GM23338 (cell line): Measurements from ENCODE around the gene CACNA2D3. TPM values are rescaled to one million over a fixed set of nuclear protein-coding genes. Genes with fewer than 3 reads are reported as not detected.

ENCODE experiments used
- ATAC-seq: fragments of 200-7000 bp; cut with Tn5 transposase; 3 replicates; pipeline ENCODE4 v1.9.1; 2020
- DNase-seq: peaks from one replicate; pipeline ENCODE4 v3.0.0-alpha.2; 2015; ENCODE audit warnings: low spot score
- H2AFZ ChIP-seq: fragments of 200-600 bp; sonication (generic); 2 replicates; pipeline ENCODE4 v1.8.0; 2016; ENCODE audit warnings: antibody characterized with exemption, mild to moderate bottlenecking, moderate library complexity
- H3F3A ChIP-seq: fragments of 200-600 bp; sonication (generic); replicated peaks from 2 replicates; pipeline ENCODE4 v1.8.0; 2017; ENCODE audit warnings: antibody characterized with exemption, mixed run types, low read depth
- H3K27ac ChIP-seq: fragments of 200-600 bp; sonication (generic); 2 replicates; pipeline ENCODE4 v1.6.1; 2016; ENCODE audit warnings: low read depth
- H3K27me3 ChIP-seq: fragments of 200-600 bp; sonication (generic); 2 replicates; pipeline ENCODE4 v1.8.0; 2016; ENCODE audit warnings: mild to moderate bottlenecking, mixed run types, moderate library complexity; ENCODE audit not compliant: insufficient read depth
- H3K36me3 ChIP-seq: fragments of 200-600 bp; sonication (generic); 2 replicates; pipeline ENCODE4 v1.8.0; 2016; ENCODE audit warnings: mild to moderate bottlenecking; ENCODE audit not compliant: insufficient read depth
- H3K4me1 ChIP-seq: fragments of 200-600 bp; sonication (generic); 2 replicates; pipeline ENCODE4 v1.8.0; 2016; ENCODE audit warnings: mild to moderate bottlenecking, moderate library complexity; ENCODE audit not compliant: insufficient read depth
- H3K4me2 ChIP-seq: fragments of 200-600 bp; sonication (generic); 2 replicates; pipeline ENCODE4 v1.7.1; 2017; ENCODE audit warnings: mixed run types
- H3K4me3 ChIP-seq: fragments of 200-600 bp; sonication (generic); 2 replicates; pipeline ENCODE4 v1.6.1; 2016; ENCODE audit warnings: mixed run types
- H3K79me2 ChIP-seq: fragments of 200-600 bp; sonication (generic); replicated peaks from 2 replicates; pipeline ENCODE4 v1.8.0; 2017; ENCODE audit warnings: mild to moderate bottlenecking; ENCODE audit not compliant: insufficient read depth
- H3K9me2 ChIP-seq: fragments of 200-600 bp; sonication (generic); 2 replicates; pipeline ENCODE4 v1.8.0; 2017; ENCODE audit not compliant: insufficient read depth
- H4K20me1 ChIP-seq: fragments of 200-600 bp; sonication (generic); replicated peaks from 2 replicates; pipeline ENCODE4 v1.8.0; 2017; ENCODE audit warnings: mild to moderate bottlenecking; ENCODE audit not compliant: insufficient read depth
- H3K27ac Mint-ChIP-seq: 2 replicates; pipeline ENCODE4 v1.8.0; 2020; ENCODE audit warnings: inconsistent platforms, mild to moderate bottlenecking, moderate library complexity, mixed read lengths
- H3K27me3 Mint-ChIP-seq: 3 replicates; pipeline ENCODE4 v1.8.0; 2022; ENCODE audit warnings: low read depth, mild to moderate bottlenecking, moderate library complexity, mixed read lengths, inconsistent platforms; ENCODE audit not compliant: insufficient read depth, poor library complexity
- H3K36me3 Mint-ChIP-seq: 3 replicates; pipeline ENCODE4 v1.8.0; 2021; ENCODE audit warnings: low read depth, mild to moderate bottlenecking, inconsistent platforms, moderate library complexity, mixed read lengths
- H3K4me1 Mint-ChIP-seq: 3 replicates; pipeline ENCODE4 v1.8.0; 2020; ENCODE audit warnings: mild to moderate bottlenecking, inconsistent platforms, mixed read lengths
- H3K4me3 Mint-ChIP-seq: 3 replicates; pipeline ENCODE4 v1.8.0; 2021; ENCODE audit warnings: moderate library complexity, mild to moderate bottlenecking, inconsistent platforms, mixed read lengths
- H3K9me3 Mint-ChIP-seq: 3 replicates; pipeline ENCODE4 v1.8.0; 2020; ENCODE audit warnings: moderate library complexity, mild to moderate bottlenecking, inconsistent platforms, mixed read lengths
- CREB1 ChIP-seq: fragments of 250-450 bp; sonication (Bioruptor Pico); IDR thresholded peaks from 2 replicates; pipeline ENCODE4 v1.5.0; 2020; ENCODE audit warnings: low read depth, mild to moderate bottlenecking, moderate library complexity
- ETS1 ChIP-seq: IDR thresholded peaks from 2 replicates; pipeline ENCODE4 v1.6.1; 2016; ENCODE audit warnings: antibody characterized with exemption
- EZH2phosphoT487 ChIP-seq: fragments of 200-600 bp; sonication (generic); IDR thresholded peaks from one replicate; pipeline ENCODE4 v1.8.1; 2018; ENCODE audit warnings: antibody characterized with exemption; ENCODE audit not compliant: unreplicated experiment
- JUNB ChIP-seq: IDR thresholded peaks from one replicate; pipeline ENCODE4 v1.6.1; 2016; ENCODE audit warnings: antibody characterized with exemption; ENCODE audit not compliant: unreplicated experiment
- NANOG ChIP-seq: IDR thresholded peaks from 2 replicates; pipeline ENCODE4 v1.6.1; 2016; ENCODE audit warnings: antibody characterized with exemption, borderline replicate concordance
- REST ChIP-seq: IDR thresholded peaks from one replicate; pipeline ENCODE4 v1.6.1; 2018; ENCODE audit warnings: antibody characterized with exemption; ENCODE audit not compliant: unreplicated experiment
- STAT1 ChIP-seq: IDR thresholded peaks from one replicate; pipeline ENCODE4 v1.6.1; 2016; ENCODE audit warnings: antibody characterized with exemption; ENCODE audit not compliant: unreplicated experiment
- ZNF114 ChIP-seq: fragments of 250-450 bp; sonication (Bioruptor Pico); IDR thresholded peaks from 2 replicates; pipeline ENCODE4 v1.5.0; 2020; ENCODE audit warnings: mild to moderate bottlenecking, moderate library complexity
- ZNF331 ChIP-seq: fragments of 250-450 bp; sonication (Bioruptor Pico); IDR thresholded peaks from 2 replicates; pipeline ENCODE4 v1.5.0; 2020; ENCODE audit warnings: low read depth, mild to moderate bottlenecking, moderate library complexity
- polyA plus RNA-seq: library from polyadenylated mRNA; unstranded; fragments of >200 nt; fragmentation: Nextera tagmentation; extraction: Ambion mirVana; gene quantifications from 2 replicates; pipeline ENCODE4 v1.2.1, GENCODE V29; 2016
- total RNA-seq: library from RNA; depleted of rRNA; stranded (reverse); fragments of >200 nt; shearing (Covaris generic); gene quantifications from 2 replicates; pipeline ENCODE4 v1.2.3, GENCODE V29; 2014

CACNA2D3 gene
- total and polyA plus RNA-seq, 2 experiments from 2014 or later: 2.2 to 2.3 TPM

- Histone ChIP-seq H3K27me3 (no peaks in the 10 kb centered on the region), H3K9me2 (peaks cover 6% of the 10 kb centered on the region; the same call in 1 of the 2 replicates), H2AFZ (peak overlapping the region; percentile 47)
Measured at GRCh38 chr3:54243960-54244682, 121.8 kb downstream of the CACNA2D3 start.

GRCh38 chr3:54251705-54252104 lies 129.4 kb downstream of the CACNA2D3 start:
- DNase-seq: no peak
- Histone ChIP-seq H3K27me3 (no peaks in the 10 kb centered on the region), H3K4me2 (no peak overlapping the region), H4K20me1 (no peaks in the 10 kb centered on the region; the same call in 1 of the 2 replicates), H3K36me3 (no peaks in the 10 kb centered on the region), H3K4me1 (no peaks in the 10 kb centered on the region), H3K4me3 (no peak overlapping the region), H3F3A (no peaks in the 10 kb centered on the region), H2AFZ (no peak overlapping the region), H3K79me2 (no peaks in the 10 kb centered on the region), H3K9me2 (no peaks in the 10 kb centered on the region), H3K27ac (no peak overlapping the region)
- H3K4me1 Mint-ChIP-seq: peaks cover 8% of the 10 kb centered on the region
- no peak for ATAC-seq
- no peaks in the 10 kb centered on the region for H3K27me3 Mint-ChIP-seq
- no peaks in the 10 kb centered on the region for H3K9me3 Mint-ChIP-seq
- H3K4me3 Mint-ChIP-seq: no peak overlapping the region
- no peak for TF ChIP-seq ZNF114 (CRISPR knock-in tag)
- TF ChIP-seq STAT1: no peak
- no peaks in the 10 kb centered on the region for H3K36me3 Mint-ChIP-seq
- H3K27ac Mint-ChIP-seq: no peak overlapping the region

More at GRCh38 chr3:54243960-54244682, 121.8 kb downstream of the CACNA2D3 start:
- Histone ChIP-seq H4K20me1 (no peaks in the 10 kb centered on the region), H3K4me2 (no peak overlapping the region), H3K79me2 (no peaks in the 10 kb centered on the region), H3K4me1 (peaks cover 12% of the 10 kb centered on the region), H3K4me3 (no peak overlapping the region), H3K27ac (no peak overlapping the region), H3K36me3 (no peaks in the 10 kb centered on the region), H3F3A (no peaks in the 10 kb centered on the region)
- Mint-ChIP-seq H3K4me1 (peaks cover 9% of the 10 kb centered on the region), H3K27ac (no peak overlapping the region), H3K9me3 (no peaks in the 10 kb centered on the region), H3K4me3 (no peak overlapping the region), H3K27me3 (peaks cover 3% of the 10 kb centered on the region), H3K36me3 (no peaks in the 10 kb centered on the region)
- ATAC-seq (no peak), DNase-seq (no peak)
- TF ChIP-seq EZH2phosphoT487 (no peak), ZNF331 (no peak), NANOG (no peak)

GRCh38 chr3:54257125-54257720 lies 134.9 kb downstream of the CACNA2D3 start:
- H4K20me1 ChIP-seq: no peaks in the 10 kb centered on the region
- no peaks in the 10 kb centered on the region for H3K9me3 Mint-ChIP-seq
- no peak overlapping the region for H3K27ac ChIP-seq
- H3F3A ChIP-seq: no peaks in the 10 kb centered on the region
- H3K27me3 ChIP-seq: no peaks in the 10 kb centered on the region
- no peaks in the 10 kb centered on the region for H3K4me1 ChIP-seq
- no peaks in the 10 kb centered on the region for H3K79me2 ChIP-seq
- no peak for ATAC-seq
- no peak overlapping the region for H2AFZ ChIP-seq
- no peak overlapping the region for H3K4me2 ChIP-seq
- H3K4me1 Mint-ChIP-seq: peaks cover 8% of the 10 kb centered on the region
- H3K36me3 Mint-ChIP-seq: no peaks in the 10 kb centered on the region
- H3K9me2 ChIP-seq: no peaks in the 10 kb centered on the region
- H3K4me3 Mint-ChIP-seq: no peak overlapping the region
- H3K27me3 Mint-ChIP-seq: no peaks in the 10 kb centered on the region
- DNase-seq: no peak
- H3K36me3 ChIP-seq: no peaks in the 10 kb centered on the region
- H3K4me3 ChIP-seq: no peak overlapping the region
- H3K27ac Mint-ChIP-seq: no peak overlapping the region
- TF ChIP-seq REST: no peak
- no peak for TF ChIP-seq CREB1
- no peak for TF ChIP-seq ETS1
- no peak for TF ChIP-seq STAT1
- no peak for TF ChIP-seq JUNB
- TF ChIP-seq ZNF331: no peak
